ENCODE data around the gene TTC9.

Gene TTC9

GRCh38 chr14:70714055-70714550, 72.4 kb downstream of the TTC9 start:
- peak; percentile 3 to 10 for DNase-seq (ENCODE audit: low read depth in 2 of 2)

DNA sequence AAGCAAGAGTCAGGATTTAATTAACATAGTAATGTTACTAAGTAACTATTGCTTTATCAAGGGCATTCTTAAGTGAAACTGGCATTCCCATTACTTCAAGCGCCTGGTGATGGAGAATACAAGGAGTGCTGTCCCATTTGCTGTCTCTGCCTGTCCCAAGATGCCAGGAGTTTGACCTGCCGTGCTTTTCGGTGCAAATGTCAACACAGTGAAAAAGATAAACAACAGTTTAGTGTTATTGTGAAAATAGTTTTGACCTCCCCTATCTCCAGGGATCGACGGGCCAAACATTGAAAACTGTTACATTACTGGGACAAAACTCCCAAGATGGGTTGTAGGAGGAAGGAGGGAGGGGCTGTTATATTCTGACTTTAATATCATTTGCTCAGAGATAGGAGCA, 74.8 kb downstream of the TTC9 start:
- no peak for DNase-seq (ENCODE audit: low read depth in 2 of 2)

- no peak for DNase-seq (ENCODE audit: low read depth in 2 of 2)
Observed at GRCh38 chr14:70716958-70717357, 75.2 kb downstream of the TTC9 start.

DNA sequence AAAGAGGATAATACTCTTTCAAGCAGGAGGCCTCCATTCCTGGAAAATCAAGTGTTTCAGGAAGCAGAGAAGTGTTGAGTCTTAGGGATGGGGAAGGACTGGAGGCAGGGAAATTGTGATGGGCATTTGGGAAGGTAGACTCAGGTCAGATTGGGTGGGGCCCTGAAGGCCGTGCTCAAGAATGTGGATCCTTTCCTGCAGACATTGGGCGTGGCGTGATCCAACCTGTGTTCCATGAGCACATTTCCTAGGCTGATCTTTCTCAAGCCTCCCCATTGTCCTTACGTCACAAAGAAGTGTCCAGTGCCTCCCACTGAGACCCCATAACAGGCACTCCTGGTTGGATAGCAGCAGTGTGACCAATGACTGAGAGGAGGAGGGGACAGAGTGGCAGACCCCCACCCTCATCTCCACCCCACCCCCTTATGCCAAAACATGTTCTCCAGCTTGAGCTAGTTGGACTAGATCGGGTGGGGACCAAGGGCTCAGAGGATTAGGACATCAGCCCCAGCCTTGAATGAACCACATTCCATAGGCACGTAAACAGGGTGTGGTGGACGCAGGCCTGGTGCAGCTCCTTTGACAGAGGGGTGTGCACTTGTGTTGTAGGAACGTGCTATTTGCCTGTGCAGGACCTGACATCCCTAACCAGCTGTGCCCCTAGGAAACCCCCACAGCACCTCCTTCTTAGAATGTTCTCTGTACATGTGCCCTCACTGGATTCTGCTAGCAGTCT, 76.8 kb downstream of the TTC9 start:
- DNase-seq (ENCODE audit: low read depth in 2 of 2): no peak

DNA sequence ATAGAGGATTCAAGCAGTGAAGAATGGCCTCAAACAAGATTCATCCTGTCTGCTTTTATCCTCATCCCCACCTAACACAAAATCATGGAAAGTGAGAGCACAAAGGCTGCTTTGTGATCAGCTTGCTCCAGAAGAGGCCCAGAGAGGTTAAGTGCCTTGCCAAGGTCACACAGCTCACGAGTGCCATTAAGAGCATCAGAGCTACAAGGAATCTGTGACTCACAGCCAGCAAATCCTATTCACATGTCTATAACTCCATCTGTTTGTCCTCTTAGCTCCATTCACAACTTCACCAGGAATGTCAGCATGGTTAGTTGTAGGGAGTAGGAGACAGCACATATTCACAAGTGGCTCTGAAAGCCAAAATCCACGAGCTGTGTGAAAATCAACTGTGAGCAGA, 79.8 kb downstream of the TTC9 start:
- no peak for DNase-seq (ENCODE audit: low read depth in 2 of 2)

- DNase-seq (ENCODE audit: low read depth in 2 of 2): no peak
Observed at GRCh38 chr14:70722418-70722817, 80.7 kb downstream of the TTC9 start.

- DNase-seq (ENCODE audit: low read depth in 2 of 2): no peak
Observed at GRCh38 chr14:70723276-70723675, 81.6 kb downstream of the TTC9 start.

DNA sequence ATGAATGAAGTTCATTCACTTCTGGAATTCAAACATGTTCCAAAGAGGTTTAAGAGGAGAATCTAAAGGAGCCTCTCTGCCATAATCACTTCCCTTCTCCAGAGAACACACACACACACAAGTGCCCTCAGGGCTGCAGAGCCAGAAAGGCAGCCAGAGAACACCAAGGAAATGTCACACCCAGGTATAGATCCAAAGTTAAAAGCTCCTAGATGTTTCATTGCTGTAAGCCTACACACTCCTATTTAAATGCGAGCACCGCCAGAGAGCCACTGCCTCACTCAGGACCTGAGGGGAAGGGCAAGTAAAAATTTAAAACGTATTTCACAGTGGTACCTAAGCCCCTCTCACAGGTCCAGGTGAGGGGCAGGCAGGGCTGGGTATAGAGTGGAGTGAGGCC, 82.4 kb downstream of the TTC9 start:
- no peak for DNase-seq (ENCODE audit: low read depth in 2 of 2)

DNA sequence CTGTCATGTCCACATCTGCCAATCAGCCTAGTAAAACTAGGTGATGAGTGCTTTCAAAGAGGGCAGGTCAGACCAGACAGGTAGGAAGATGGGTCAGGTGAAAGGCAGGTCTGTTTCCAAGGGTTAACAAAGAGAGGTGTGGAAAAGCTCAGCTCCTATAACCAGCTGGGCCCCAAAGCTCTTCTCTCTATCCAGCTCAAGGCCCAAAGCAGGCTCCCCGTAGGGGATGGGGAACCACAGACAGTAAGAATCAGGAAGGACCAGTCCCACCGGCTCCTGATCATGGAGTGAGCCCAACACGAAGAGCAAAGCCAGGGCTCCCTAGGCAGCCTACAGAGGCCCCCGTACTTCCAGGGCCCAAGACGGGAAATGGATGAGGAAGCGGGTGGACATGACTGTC, 83.2 kb downstream of the TTC9 start:
- DNase-seq (ENCODE audit: low read depth in 2 of 2): no peak
